ENCODE results near the gene PRRT4.

DNA sequence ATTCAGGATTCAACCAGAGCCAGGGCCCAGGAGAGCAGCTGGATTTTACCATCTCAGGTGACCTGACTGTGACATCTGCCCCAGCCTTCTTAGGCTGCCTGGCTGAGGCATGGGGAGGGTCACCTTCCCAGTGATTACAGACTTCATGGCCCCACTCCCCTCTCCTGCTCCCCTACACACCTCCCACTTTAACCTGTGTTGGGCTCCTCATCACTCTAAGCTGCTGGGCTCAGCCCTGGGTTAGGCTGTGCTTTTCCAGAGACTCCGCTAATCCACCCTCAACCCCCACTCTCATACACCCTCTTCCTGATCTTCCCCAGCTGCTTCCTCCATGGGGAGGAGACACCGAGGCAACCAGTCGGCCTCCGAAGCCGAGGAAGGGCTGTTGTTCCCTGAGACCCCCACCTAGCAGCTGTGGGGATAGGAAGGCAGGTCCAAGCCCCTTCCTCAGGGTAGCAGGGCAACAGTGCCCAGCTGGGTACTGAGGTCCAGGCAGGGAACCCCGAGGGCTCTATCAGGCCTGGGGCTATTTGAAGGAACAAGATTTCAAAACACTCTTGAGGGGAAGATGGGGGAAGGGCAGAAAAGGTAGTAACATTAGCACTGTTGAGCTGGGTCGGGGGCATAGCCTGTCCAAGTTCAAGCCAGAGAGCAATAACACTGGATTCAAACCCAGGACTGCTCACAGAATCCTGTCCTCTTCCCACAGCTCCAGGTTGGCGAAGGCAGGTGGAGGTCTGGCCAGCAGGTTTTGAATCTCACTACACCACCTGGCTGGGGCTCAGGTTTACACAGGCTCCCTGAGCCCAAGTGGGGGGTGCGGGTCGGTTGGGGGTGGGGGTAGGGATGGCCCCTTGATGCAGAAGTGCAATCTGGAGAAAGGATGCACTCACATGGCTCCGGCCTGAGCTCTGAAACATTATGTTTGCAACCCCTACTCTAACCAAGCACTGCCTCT, 46.5 kb upstream of the PRRT4 start:
- no peak for TF ChIP-seq POLR2A (IDR thresholded peaks at IDR 0.05; ENCODE audit: low read length)
- TF ChIP-seq GATA1 (IDR thresholded peaks at IDR 0.05; ENCODE audit: low read depth, low read length): no peak
